Stimulated activated CD4-positive, alpha-beta T cell treated with anti-CD3 and anti-CD28 coated beads, Interleukin-2, amount 100 ng/mL, for 48 hours (primary cell): ENCODE measurements around the gene KIF13A.
"Not testable (repeated sequence)": the region's sequence is repeated elsewhere in the genome, so short reads cannot be mapped to it uniquely, and the experiment has no call there.

Experiments
- DNase-seq, 2 donors: peaks; one replicate each; pipeline ENCODE4 v3.0.0-alpha.2; 2020

KIF13A gene

GRCh38 chr6:17998003-17998402 is 10.6 kb upstream of the KIF13A start:
- DNase-seq, result no peak

DNA sequence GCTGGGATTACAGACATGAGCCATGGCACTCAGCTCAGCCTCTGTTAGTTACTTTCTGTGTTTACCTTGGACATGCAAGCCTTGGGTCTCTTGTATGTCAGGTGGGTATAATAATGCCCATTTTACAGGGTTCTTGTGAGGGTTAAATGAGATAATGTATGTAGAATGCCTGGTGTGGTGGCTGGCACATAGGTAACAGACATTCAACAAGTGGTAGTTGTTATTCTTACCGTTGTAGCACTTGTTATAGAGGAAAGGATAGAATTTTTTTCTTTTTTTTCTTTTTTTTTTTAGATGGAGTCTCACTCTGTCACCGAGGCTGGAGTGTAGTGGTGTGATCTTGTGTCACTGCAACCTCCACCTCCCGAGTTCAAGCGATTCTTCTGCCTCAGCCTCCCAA is 8.0 kb upstream of the KIF13A start:
- DNase-seq, result no peak

- no peak for DNase-seq
Observed at GRCh38 chr6:17994019-17994418, 6.6 kb upstream of the KIF13A start.

DNA sequence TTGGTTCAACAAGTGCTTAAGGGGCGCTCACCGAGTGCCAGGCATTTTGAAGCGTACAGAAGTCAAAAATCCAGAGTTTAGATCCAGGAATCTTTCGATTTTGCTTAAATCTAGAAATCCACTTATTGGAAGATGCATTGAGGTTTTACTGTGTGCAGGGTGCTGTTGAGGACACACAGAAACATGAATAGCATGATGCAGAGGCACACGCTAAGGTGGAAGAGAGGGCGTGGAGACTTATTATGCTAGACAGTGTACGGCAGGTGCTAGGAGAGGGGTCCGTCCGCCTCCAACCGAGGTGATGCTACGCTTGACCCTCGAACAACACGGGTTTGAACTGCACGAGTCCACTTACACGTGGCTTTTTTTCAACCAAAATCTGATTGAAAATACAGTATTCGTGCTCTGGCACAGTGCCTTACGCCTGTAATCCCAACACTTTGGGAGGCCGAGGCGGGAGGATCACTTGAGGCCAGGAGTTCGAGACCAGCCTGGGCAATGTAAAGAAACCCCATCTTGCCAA is 1.0 kb upstream of the KIF13A start:
- no peak for DNase-seq

- peak; percentile 22 to 36 for DNase-seq
Observed at GRCh38 chr6:17987697-17988421, 424 bp upstream of the KIF13A start.

DNA sequence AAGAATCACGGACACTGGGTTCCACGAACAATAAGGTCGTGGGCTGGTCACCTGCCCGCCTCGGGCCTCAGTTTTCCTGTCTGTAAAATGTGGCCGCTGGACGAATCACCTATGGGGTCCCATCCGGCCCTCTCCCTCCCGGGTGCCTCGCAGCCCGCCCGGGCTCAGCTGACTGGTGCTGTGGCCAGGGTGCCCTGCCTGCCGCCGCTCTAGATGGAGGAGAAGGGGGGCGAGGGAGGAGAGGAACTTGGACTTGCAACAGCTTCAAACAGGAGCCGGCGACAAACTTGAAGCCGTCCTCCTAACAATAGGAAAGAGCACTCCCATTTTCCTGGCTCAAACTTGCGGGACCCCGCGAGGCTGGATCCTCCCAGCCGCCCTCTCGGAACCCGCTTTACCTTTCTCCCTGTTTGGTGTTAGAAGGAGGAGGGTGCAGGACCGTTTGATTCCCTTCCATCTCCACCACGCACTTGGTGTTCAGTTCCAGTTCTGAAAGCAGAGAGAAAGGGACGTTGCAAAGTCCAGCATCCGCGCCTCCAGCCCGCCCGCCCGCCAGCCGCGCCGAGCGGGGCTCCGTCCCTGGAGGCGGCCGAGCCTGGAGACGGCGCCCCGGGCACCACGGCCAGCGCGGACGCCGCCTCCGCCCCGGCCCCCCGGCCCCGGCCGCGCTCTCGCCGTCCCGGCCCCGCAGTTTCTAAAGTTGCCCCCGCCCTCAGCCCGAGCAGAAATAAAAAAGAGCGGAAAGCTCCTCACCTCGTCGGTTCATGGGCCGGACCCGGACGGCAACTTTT is 584 bp downstream of the KIF13A start:
- no peak for DNase-seq

DNA sequence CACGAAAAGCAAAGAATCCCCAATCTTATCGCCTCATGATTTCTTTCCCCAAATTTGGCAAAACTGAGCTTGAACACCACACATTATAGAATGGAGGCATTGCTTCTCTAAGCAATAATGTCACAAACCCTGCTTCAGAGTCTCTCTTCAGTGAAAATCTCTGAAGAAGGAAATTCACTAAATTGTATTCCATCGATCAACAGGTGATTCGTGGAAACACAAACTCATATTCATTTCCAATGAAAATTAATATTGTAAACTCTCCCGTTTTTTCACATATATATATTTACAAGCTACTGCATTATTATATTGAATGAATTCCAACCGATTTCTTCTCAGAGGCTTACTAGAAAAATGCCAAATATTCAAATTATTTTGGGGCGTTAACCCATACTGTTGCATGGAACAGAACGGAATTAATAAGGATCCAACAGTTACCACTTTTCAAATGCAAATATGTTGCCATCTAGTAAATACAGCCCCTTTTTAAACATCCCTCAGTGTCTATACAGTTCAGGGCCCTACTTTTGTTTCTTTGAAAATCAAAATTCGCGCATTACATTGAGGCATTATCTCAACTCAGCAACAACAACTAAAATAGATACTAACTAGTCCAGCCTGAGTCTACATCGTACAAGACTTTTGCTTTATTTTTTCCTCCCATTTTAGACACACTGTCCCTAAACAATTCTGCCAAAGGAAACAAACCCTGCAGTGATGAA is 1.3 kb downstream of the KIF13A start:
- DNase-seq, result no peak

DNA sequence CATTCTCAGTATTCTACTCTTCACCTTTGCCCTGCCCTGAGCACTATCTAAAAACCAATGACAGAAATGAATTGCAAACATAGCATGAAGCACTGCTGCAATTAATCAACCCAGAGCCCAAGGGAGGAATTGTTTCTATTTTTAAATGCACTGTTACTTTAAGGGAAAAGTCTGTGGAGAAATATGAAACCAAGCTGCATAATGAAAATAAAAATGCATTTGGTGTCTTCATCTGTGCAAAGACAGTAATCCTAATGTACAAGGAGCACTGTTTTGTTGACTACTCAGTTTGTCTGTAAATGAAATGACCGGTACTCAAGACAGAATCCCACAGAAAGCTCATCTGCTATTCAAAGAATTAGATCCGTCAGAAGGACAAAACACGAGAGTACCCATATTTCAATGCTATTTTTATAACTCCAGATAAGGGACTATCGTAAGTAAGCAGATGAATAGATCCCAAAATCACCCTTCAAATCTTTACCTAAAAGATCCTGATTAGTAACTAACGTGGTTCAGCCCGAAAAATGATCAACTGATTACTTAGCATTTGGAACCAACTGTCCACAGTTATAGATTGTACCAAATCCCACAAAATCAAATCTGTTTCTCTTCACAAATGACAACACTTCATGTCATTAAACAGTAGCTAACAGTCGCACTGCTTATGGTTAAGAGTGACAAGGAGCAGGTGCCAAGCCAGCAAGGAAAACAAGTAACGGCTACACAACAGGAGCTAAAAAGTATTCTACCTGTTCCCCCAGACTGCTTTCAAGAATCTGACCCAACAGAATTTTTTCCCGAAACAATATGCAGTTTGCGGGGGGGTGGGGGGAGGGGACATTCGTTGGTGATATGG is 2.4 kb downstream of the KIF13A start:
- DNase-seq, result no peak

DNA sequence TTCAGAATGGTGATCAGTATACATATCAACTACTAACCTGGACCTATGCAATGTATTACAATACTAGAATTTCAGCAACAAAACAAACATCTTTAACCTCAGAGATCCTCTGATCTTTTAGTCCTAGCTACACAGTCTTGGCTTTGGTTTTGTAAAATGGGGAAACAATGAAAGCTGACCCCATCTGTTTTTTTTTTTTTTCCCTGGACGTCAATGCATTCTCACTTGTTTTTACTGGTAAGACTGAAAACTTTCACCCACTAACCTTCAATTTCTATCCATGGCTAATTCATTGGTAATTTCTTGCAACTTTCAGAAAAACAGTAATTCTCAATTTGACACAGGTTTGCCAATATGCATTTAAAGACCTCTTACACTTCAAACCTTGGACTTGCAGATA is 3.0 kb downstream of the KIF13A start:
- no peak for DNase-seq

DNA sequence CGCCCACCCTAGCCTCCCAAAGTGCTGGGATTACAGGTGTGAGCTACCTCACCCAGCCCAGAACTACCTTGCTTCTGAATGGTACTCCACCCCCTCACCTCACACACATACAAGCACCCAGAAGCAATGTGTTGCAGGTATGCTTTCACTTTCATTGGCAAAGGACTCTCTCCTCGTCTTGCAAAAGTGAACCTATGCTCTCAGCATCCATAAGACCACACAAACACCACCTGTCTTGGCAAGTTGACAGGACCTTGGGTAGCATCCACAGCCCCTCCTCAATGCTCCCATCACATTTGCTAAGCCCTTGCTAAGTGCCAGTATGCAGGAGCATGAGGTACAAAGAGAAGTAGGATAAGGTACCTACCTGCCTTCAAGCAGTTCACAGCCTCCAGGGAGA is 3.7 kb downstream of the KIF13A start:
- DNase-seq, result no peak

- DNase-seq, result no peak
Observed at GRCh38 chr6:17980329-17980728, 7.1 kb downstream of the KIF13A start.

DNA sequence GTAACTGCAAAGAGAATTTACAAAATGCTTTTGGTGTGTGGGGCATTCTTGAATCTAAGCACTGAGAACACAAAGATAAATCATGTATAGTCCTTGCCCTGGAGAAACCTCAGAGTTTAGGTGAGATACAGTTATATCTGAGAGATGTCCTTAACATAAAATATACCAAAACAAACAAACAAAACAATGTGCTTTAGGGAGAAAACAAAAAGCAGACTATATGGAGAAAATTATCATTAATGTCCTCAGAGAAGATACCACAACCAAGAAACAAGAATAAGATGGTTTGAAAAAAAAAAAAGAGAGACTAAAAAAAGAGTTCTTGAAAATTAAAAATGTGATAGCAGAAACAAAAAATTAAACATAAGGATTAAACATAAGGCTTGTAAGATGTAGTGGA is 8.0 kb downstream of the KIF13A start:
- DNase-seq, result no peak

DNA sequence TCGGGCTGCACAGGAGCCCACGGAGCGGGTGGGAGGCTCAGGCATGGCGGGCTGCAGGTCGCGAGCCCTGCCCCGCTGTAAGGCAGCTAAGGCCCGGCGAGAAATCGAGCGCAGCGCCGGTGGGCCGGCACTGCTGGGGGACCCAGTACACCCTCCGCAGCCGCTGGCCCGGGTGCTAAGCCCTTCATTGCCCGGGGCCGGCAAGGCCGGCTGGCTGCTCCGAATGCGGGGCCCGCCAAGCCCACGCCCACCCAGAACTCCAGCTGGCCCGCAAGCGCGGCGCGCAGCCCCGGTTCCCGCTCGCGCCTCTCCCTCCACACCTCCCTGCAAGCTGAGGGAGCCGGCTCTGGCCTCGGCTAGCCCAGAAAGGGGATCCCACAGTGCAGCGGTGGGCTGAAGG is 11.2 kb downstream of the KIF13A start:
- DNase-seq, result not testable (repeated sequence)

GRCh38 chr6:17974570-17975368 is 12.7 kb downstream of the KIF13A start:
- DNase-seq, result no peak

GRCh38 chr6:17972978-17973622 is 14.3 kb downstream of the KIF13A start:
- no peak for DNase-seq

DNA sequence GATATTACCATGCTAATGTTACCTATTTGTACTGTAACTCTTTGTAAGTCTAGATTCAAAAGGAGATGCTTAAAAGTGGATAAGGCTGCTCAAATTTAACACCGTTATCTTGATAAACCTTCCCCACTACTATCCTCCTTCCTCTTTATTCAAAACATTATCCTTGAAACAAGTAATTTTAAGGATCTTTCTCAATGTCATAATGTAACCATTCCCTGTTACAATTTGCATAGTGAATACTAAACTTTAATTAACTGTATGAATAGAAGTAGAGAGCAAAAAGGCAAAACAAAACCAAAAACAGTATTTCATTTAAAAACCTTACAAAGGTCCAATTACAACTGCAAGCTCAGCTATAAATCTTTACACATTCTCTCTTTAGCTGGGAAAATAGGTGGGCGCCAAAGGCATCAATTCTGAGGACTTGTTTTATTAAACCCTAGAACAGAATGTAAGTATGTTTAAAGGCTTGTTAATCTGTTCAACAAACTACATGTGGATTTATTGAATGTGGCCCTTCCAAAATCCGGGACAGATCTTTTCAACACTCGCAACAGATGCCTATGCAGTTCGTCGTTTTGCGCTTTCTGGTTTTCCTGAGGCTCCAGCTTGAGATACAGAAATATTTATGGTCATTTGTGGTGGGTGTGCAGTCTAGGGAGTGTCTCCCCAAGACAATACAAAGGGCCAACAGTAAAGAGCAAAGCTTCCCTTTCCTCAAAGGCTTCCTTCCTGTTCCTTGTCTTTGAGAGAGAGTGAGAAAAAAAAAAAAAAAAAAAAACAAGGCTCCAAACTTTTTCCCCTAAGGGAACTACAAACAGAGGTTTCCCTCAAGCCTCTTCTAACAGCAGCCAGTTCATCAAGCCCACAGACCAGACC is 15.1 kb downstream of the KIF13A start:
- no peak for DNase-seq

DNA sequence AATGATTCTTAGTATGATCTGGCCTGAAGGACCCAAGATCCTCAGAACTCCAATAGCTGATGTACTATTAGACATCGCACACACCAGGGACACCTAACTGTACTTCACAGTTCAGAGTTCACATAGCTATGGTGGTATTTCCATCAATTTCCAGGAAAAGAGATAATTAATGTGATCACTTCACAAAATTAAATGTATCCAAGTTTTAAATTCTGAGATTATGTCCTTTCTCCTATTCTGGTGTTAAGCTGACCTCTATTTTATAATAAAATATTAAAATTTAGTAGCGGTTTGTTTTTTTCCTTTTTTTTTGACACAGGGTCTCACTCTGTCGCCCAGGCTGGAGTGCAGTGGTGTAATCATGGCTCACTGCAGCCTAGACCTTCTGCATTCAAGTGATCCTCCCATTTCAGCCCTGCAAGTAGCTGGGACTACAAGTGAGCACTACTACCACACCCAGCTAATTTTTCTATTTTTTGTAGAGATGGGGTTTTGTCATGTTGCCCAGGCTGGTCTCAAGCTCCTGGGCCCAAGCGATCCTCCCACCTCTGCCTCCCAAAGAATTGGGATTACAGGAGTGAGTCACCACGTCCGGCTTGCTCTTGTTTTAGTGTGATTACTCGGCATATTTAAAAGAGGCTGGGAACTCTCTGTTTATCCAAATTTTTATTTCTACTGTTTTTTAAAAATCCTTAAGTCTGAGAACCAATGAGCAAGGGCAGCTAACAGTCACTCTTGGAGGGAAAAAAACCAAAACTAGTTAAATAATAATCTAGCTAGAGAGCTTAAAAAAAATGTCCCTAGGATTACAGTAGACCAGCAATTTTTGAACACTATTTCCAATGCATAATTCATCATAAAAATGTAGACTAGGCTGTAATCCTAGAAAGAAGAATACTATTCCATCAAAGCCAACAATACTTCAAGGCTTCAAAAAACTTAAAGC is 16.0 kb downstream of the KIF13A start:
- no peak for DNase-seq

DNA sequence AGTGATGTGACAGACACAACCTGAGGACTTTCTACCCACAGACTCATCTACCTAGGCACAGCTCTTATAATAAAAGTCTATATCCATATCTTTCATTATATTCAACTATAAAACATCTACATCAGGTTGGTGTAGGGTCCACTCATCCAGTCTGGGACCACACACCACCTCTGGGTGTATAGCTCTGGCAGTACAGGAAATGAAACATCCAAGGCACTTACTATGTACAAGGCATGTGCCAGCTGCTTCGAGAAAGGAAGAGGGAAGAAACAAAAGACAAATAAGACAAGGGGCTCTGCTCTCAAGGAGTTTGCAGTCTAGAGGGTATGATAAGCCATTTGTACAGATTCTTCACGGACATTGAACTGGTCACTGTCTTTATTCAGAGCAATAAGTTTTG is 18.6 kb downstream of the KIF13A start:
- DNase-seq, result no peak
